Measurements from ENCODE around the gene GPC4.

GPC4 gene

DNA sequence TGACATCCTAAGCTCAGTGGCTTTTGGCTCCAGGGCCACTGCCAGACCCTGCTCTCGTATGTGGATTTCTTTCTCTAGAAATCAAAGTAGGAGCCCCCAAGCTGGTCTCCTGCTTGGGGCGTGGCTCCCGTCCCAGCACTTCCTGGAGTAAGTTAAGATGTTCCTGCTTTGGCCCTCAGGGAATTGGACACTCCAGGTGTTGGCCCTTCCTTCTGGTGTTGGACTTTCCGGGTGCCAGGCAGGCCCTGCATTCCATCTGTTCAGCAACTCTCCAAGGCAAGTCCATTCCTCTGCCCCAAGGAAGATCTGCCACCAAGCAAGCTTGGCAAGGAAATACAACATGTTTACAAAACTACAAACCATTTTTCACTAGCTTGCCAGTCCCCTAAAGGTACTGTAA, 22.1 kb upstream of the GPC4 start (continued):
- TF ChIP-seq, protein P1, sequence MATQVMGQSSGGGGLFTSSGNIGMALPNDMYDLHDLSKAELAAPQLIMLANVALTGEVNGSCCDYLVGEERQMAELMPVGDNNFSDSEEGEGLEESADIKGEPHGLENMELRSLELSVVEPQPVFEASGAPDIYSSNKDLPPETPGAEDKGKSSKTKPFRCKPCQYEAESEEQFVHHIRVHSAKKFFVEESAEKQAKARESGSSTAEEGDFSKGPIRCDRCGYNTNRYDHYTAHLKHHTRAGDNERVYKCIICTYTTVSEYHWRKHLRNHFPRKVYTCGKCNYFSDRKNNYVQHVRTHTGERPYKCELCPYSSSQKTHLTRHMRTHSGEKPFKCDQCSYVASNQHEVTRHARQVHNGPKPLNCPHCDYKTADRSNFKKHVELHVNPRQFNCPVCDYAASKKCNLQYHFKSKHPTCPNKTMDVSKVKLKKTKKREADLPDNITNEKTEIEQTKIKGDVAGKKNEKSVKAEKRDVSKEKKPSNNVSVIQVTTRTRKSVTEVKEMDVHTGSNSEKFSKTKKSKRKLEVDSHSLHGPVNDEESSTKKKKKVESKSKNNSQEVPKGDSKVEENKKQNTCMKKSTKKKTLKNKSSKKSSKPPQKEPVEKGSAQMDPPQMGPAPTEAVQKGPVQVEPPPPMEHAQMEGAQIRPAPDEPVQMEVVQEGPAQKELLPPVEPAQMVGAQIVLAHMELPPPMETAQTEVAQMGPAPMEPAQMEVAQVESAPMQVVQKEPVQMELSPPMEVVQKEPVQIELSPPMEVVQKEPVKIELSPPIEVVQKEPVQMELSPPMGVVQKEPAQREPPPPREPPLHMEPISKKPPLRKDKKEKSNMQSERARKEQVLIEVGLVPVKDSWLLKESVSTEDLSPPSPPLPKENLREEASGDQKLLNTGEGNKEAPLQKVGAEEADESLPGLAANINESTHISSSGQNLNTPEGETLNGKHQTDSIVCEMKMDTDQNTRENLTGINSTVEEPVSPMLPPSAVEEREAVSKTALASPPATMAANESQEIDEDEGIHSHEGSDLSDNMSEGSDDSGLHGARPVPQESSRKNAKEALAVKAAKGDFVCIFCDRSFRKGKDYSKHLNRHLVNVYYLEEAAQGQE (tag by site-specific recombination; IDR thresholded peaks at IDR 0.05) = no peak
- no peak for TF ChIP-seq ZNF335 (tag by site-specific recombination; conservative IDR thresholded peaks at IDR 0.05)
- TF ChIP-seq ZSCAN30 (tag by site-specific recombination; IDR thresholded peaks at IDR 0.05) = no peak
- TF ChIP-seq, protein P2, sequence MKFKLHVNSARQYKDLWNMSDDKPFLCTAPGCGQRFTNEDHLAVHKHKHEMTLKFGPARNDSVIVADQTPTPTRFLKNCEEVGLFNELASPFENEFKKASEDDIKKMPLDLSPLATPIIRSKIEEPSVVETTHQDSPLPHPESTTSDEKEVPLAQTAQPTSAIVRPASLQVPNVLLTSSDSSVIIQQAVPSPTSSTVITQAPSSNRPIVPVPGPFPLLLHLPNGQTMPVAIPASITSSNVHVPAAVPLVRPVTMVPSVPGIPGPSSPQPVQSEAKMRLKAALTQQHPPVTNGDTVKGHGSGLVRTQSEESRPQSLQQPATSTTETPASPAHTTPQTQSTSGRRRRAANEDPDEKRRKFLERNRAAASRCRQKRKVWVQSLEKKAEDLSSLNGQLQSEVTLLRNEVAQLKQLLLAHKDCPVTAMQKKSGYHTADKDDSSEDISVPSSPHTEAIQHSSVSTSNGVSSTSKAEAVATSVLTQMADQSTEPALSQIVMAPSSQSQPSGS (tag by site-specific recombination; IDR thresholded peaks at IDR 0.05; ENCODE audit: low read depth) = no peak
- TF ChIP-seq ZFP69B (tag by site-specific recombination; IDR thresholded peaks at IDR 0.05) = no peak
- no peak for TF ChIP-seq MYNN (tag by site-specific recombination; IDR thresholded peaks at IDR 0.05; ENCODE audit: borderline replicate concordance)

DNA sequence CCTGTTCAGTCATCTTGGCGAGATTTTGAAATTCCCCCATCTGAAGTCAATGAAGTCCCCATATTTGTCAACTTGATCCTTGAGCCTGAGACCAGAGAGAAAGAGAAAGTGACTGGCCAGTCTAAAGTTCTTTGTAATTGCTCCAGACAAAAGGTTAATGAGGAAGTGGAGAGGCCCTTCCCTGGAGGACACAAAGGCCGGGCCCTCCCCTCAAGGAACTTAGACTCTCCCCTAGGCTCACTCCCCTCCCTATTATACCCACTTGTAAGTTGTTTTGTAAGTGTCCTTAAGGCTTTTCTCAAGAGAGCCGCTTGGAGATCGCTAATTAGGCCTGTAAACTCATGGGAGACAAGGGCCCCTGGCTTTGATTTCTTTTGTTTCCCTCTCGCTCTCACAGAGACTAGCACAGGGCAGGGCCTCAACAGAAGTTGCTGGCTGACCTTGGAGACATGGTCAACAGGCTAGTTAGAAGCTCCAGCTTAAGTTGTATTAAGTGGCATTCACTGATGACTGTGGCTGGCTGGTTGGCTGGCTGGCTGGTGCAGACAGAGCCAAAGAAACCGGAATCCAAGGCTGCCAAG, 20.3 kb upstream of the GPC4 start:
- ChIA-PET POLR2A (no interaction called here), CTCF (interaction anchor here (0.7 kb wide), 1 partner anchor 469 kb away, joined by 3 read pairs; no protein-coding TSS in a partner anchor)
- no peak for TF ChIP-seq KLF10 (tag by site-specific recombination; IDR thresholded peaks at IDR 0.05)
- Histone ChIP-seq H3K36me3 (ENCODE audit: control insufficient read depth in 2 of 2, insufficient read depth in 1 of 2, low read length in 2 of 2) (no peaks in the 10 kb centered on the region), H3K27ac (ENCODE audit: extremely low read depth, low read depth, low read length) (no peak overlapping the region), H3K9me3 (ENCODE audit: control insufficient read depth, insufficient read depth, low read depth, low read length) (no peaks in the 10 kb centered on the region), H3K4me3 (ENCODE audit: low read depth, low read length) (no peak overlapping the region), H3K4me1 (ENCODE audit: control insufficient read depth, insufficient read depth, low read length) (no peaks in the 10 kb centered on the region; the same call in 1 of the 2 replicates)

DNA sequence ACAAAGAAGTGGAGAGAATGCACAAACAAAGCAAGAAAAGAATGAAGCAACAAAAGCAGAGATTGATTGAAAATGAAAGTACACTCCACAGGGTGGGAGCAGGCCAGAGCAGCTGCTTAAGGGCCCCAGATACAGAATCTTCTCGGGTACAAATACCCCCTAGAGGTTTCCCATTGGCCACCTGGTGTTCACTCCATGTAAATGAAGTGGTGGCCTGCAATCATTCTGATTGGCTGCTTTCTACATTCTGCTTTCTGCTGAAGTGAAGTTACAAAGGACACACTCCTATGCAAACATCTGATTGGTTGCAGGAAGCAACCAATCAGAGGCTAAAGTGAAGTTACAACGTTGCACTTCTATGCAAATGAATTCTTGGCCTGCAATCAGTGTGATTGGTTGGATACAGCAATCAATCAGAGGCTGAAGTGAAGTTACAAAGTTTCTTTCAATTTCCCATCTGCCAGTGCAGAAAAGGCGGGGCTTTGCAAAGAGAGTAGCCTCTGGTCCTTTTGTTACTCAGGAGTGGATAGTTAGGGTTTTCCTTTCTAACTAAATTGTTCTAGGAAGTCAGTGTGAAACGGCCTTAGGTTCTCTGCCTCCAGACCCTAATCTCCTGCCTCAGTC, 19.0 kb upstream of the GPC4 start:
- CTCF ChIA-PET = interaction anchor here (0.6 kb wide), 1 partner anchor 12 kb away, joined by 3 read pairs; no protein-coding TSS in a partner anchor
- POLR2A ChIA-PET = no interaction called here
- H3K4me1 ChIP-seq (ENCODE audit: control insufficient read depth, insufficient read depth, low read length) = no peaks in the 10 kb centered on the region; the same call in 1 of the 2 replicates

DNA sequence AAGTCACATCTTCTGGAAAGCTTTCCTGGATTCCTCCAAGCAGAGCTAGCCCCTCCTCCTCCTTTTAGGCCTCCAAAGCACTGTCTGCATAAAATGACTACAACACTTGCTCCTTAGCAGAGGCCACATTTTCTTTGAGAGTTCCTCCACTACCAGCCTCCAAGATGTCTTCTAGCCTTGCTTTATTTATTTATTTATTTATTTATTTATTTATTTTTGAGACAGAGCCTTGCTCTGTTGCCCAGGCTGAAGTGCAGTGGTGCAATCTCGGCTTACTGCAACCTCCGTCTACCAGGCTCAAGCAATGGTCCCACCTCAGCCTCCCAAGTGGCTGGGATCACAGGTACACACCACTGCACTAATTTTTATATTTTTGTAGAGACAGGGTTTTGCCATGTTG, 4.6 kb upstream of the GPC4 start:
- Histone ChIP-seq H3K27ac (ENCODE audit: extremely low read depth, low read depth, low read length) (no peak overlapping the region), H3K36me3 (ENCODE audit: control insufficient read depth in 2 of 2, insufficient read depth in 1 of 2, low read length in 2 of 2) (no peaks in the 10 kb centered on the region), H3K4me1 (ENCODE audit: control insufficient read depth, insufficient read depth, low read length) (no peaks in the 10 kb centered on the region), H3K4me3 (ENCODE audit: low read depth, low read length) (no peak overlapping the region), H3K9me3 (ENCODE audit: control insufficient read depth, insufficient read depth, low read depth, low read length) (no peaks in the 10 kb centered on the region)
- CTCF ChIA-PET = interaction anchor here (0.5 kb wide), 1 partner anchor 76 kb away, joined by 3 read pairs; no protein-coding TSS in a partner anchor
- POLR2A ChIA-PET = no interaction called here
- TF ChIP-seq ZNF623 (tag by site-specific recombination; IDR thresholded peaks at IDR 0.05) (peak; percentile 63), SALL2 (tag by site-specific recombination; IDR thresholded peaks at IDR 0.05; ENCODE audit: borderline replicate concordance) (no peak), ZNF211 (tag by site-specific recombination; IDR thresholded peaks at IDR 0.05; ENCODE audit: low read depth) (no peak), ZNF433 (tag by site-specific recombination; IDR thresholded peaks at IDR 0.05; ENCODE audit: low read depth) (peak; percentile 77), GLI2 (tag by site-specific recombination; IDR thresholded peaks at IDR 0.05; ENCODE audit: borderline replicate concordance, low read depth) (peak; percentile 41; the same call in 1 of the 2 replicates), ZNF223 (tag by site-specific recombination; IDR thresholded peaks at IDR 0.05) (0 out of 2 replicates have a peak, but pooled peaks have one; percentile 12), ZNF112 (tag by site-specific recombination; IDR thresholded peaks at IDR 0.05) (no peak), MZF1 (tag by site-specific recombination; IDR thresholded peaks at IDR 0.05; ENCODE audit: borderline replicate concordance) (no peak; the same call in 1 of the 2 replicates), ZBTB20 (tag by site-specific recombination; IDR thresholded peaks at IDR 0.05) (no peak)
- TF ChIP-seq, protein P3, sequence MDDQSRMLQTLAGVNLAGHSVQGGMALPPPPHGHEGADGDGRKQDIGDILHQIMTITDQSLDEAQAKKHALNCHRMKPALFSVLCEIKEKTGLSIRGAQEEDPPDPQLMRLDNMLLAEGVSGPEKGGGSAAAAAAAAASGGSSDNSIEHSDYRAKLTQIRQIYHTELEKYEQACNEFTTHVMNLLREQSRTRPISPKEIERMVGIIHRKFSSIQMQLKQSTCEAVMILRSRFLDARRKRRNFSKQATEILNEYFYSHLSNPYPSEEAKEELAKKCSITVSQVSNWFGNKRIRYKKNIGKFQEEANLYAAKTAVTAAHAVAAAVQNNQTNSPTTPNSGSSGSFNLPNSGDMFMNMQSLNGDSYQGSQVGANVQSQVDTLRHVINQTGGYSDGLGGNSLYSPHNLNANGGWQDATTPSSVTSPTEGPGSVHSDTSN (CRISPR knock-in tag; IDR thresholded peaks at IDR 0.05) = no peak
- TF ChIP-seq, protein P4, sequence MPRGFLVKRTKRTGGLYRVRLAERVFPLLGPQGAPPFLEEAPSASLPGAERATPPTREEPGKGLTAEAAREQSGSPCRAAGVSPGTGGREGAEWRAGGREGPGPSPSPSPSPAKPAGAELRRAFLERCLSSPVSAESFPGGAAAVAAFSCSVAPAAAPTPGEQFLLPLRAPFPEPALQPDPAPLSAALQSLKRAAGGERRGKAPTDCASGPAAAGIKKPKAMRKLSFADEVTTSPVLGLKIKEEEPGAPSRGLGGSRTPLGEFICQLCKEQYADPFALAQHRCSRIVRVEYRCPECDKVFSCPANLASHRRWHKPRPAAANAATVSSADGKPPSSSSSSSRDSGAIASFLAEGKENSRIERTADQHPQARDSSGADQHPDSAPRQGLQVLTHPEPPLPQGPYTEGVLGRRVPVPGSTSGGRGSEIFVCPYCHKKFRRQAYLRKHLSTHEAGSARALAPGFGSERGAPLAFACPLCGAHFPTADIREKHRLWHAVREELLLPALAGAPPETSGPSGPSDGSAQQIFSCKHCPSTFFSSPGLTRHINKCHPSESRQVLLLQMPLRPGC (tag by site-specific recombination; IDR thresholded peaks at IDR 0.05) = no peak

More for the DNA sequence above, 19.0 kb upstream of the GPC4 start:
- TF ChIP-seq EGR2 (tag by site-specific recombination; IDR thresholded peaks at IDR 0.05; ENCODE audit: low read depth) (no peak), ZNF350 (tag by site-specific recombination; IDR thresholded peaks at IDR 0.05) (0 out of 2 replicates have a peak, but pooled peaks have one; percentile 55), ZNF600 (tag by site-specific recombination; IDR thresholded peaks at IDR 0.05) (no peak), SP2 (tag by site-specific recombination; IDR thresholded peaks at IDR 0.05) (peak; percentile 30)
- no peaks in the 10 kb centered on the region for H3K9me3 ChIP-seq (ENCODE audit: control insufficient read depth, insufficient read depth, low read depth, low read length)
- H3K27ac ChIP-seq (ENCODE audit: extremely low read depth, low read depth, low read length) = no peak overlapping the region
- H3K36me3 ChIP-seq (ENCODE audit: control insufficient read depth in 2 of 2, insufficient read depth in 1 of 2, low read length in 2 of 2) = no peaks in the 10 kb centered on the region
- no peak overlapping the region for H3K4me3 ChIP-seq (ENCODE audit: low read depth, low read length)

All from HEK293 (cell line).